GM12864 (cell line): ENCODE data around the gene ZNF622.

Experiments used
- DNase-seq: peaks from one replicate; pipeline ENCODE4 v3.0.0-alpha.2; 2011; ENCODE audit warnings: low read depth
- H3K4me3 ChIP-seq: 2 replicates; pipeline ENCODE4 v1.5.1; 2011; ENCODE audit warnings: mild to moderate bottlenecking, low read depth, low read length, control low read depth
- CTCF ChIP-seq: IDR thresholded peaks from 2 replicates; pipeline ENCODE4 v1.5.1; 2011; ENCODE audit warnings: low read depth, mild to moderate bottlenecking, moderate library complexity, low read length, control low read depth, inconsistent platforms; ENCODE audit errors: missing control alignments

ZNF622 gene

GRCh38 chr5:16489322-16489791 is 23.8 kb upstream of the ZNF622 start:
- peak; percentile 40 for TF ChIP-seq CTCF
- H3K4me3 ChIP-seq = no peak overlapping the region
- no peak for DNase-seq

GRCh38 chr5:16487456-16487855 is 21.9 kb upstream of the ZNF622 start:
- H3K4me3 ChIP-seq = no peak overlapping the region
- DNase-seq = no peak
- no peak for TF ChIP-seq CTCF

GRCh38 chr5:16486711-16487111 is 21.1 kb upstream of the ZNF622 start:
- no peak for TF ChIP-seq CTCF
- no peak for DNase-seq
- H3K4me3 ChIP-seq = no peak overlapping the region

GRCh38 chr5:16485656-16486055 is 20.1 kb upstream of the ZNF622 start:
- TF ChIP-seq CTCF = no peak
- DNase-seq = no peak
- H3K4me3 ChIP-seq = no peak overlapping the region

- TF ChIP-seq CTCF = no peak
- no peak for DNase-seq
- no peak overlapping the region for H3K4me3 ChIP-seq
These were observed 18.5 kb upstream of the ZNF622 start for GRCh38 chr5:16484081-16484480.

GRCh38 chr5:16483361-16483760 is 17.8 kb upstream of the ZNF622 start:
- no peak for DNase-seq
- no peak for TF ChIP-seq CTCF
- H3K4me3 ChIP-seq = no peak overlapping the region

- no peak overlapping the region for H3K4me3 ChIP-seq
- TF ChIP-seq CTCF = no peak
These were observed 17.3 kb upstream of the ZNF622 start for GRCh38 chr5:16482891-16483290.

More at GRCh38 chr5:16482891-16483290, 17.3 kb upstream of the ZNF622 start:
- no peak for DNase-seq
